SK-N-SH (cell line): ENCODE data around the gene HOXC13. TPM values are rescaled to one million over a fixed set of nuclear protein-coding genes. Genes with fewer than 3 reads are reported as not detected.

Source experiments
- CTCF ChIA-PET: fragments of 300-600, 350-600 bp; formaldehyde crosslinking; extraction: SDS; loops from one replicate; lab custom pipeline; 2021; lab: Yijun Ruan, JAX
- POLR2A ChIA-PET: fragments of 350-600 bp; sonication (Branson Sonifier 250); formaldehyde crosslinking; extraction: SDS; loops from one replicate; lab custom pipeline; 2020; ENCODE audit warnings: antibody characterized with exemption, inconsistent platforms; lab: Yijun Ruan, JAX
- DNase-seq: peaks from one replicate; pipeline ENCODE4 v3.0.0; 2012
- H2AFZ ChIP-seq: fragments of 200-600 bp; sonication (generic); 2 replicates; pipeline ENCODE4 v1.8.1; 2016; ENCODE audit warnings: antibody characterized with exemption, mild to moderate bottlenecking, low read depth
- H3F3A ChIP-seq: fragments of 200-600 bp; sonication (generic); replicated peaks from 2 replicates; pipeline ENCODE3; 2016; ENCODE audit warnings: antibody characterized with exemption, mild to moderate bottlenecking; ENCODE audit not compliant: insufficient read depth
- H3K27ac ChIP-seq, 2 experiments: fragments of 200-500 bp in 1 of 2; fragments of 200-600 bp in 1 of 2; sonication (Bioruptor generic) in 1 of 2; sonication (generic), shearing (Covaris generic) in 1 of 2; 2 replicates each; pipeline versions ENCODE4 v1.5.1 to v1.6.1; 2014 to 2016; ENCODE audit warnings: low read depth in 2 of 2, inconsistent platforms in 1 of 2, low read length in 1 of 2, mild to moderate bottlenecking in 1 of 2, mixed read lengths in 1 of 2
- H3K27me3 ChIP-seq: fragments of 200-600 bp; sonication (generic), shearing (Covaris generic); 2 replicates; pipeline ENCODE4 v1.6.1; 2016; ENCODE audit warnings: mixed run types; ENCODE audit not compliant: insufficient read depth
- H3K36me3 ChIP-seq, 2 experiments: fragments of 200-500 bp in 1 of 2; fragments of 200-600 bp in 1 of 2; sonication (Bioruptor generic) in 1 of 2; sonication (generic) in 1 of 2; replicated peaks in 1 of 2; 2 replicates each; pipeline versions ENCODE3 to v1.5.1; 2014 to 2016; ENCODE audit warnings: low read length in 1 of 2, mild to moderate bottlenecking in 1 of 2; ENCODE audit not compliant: insufficient read depth in 2 of 2, control insufficient read depth in 1 of 2
- H3K4me1 ChIP-seq, 2 experiments: fragments of 200-500 bp in 1 of 2; fragments of 200-600 bp in 1 of 2; sonication (Bioruptor generic) in 1 of 2; sonication (generic), shearing (Covaris generic) in 1 of 2; 2 replicates each; pipeline versions ENCODE4 v1.5.1 to v1.6.1; 2014 to 2016; ENCODE audit warnings: low read depth in 1 of 2, low read length in 1 of 2, mixed run types in 1 of 2; ENCODE audit not compliant: insufficient read depth in 2 of 2, control insufficient read depth in 1 of 2
- H3K4me2 ChIP-seq: fragments of 200-600 bp; sonication (generic), shearing (Covaris generic); 2 replicates; pipeline ENCODE4 v1.6.1; 2017; ENCODE audit warnings: mixed run types
- H3K4me3 ChIP-seq, 2 experiments: fragments of 200-500 bp in 1 of 2; fragments of 200-600 bp in 1 of 2; sonication (Bioruptor generic) in 1 of 2; sonication (generic), shearing (Covaris generic) in 1 of 2; 2 replicates each; pipeline versions ENCODE4 v1.5.1 to v1.8.1; 2014 to 2016; ENCODE audit warnings: low read depth in 2 of 2, inconsistent platforms in 1 of 2, low read length in 1 of 2, mild to moderate bottlenecking in 1 of 2, mixed read lengths in 1 of 2, moderate library complexity in 1 of 2
- H3K79me2 ChIP-seq: fragments of 200-600 bp; sonication (generic); 2 replicates; pipeline ENCODE4 v1.8.1; 2017; ENCODE audit warnings: mild to moderate bottlenecking; ENCODE audit not compliant: insufficient read depth
- H3K9ac ChIP-seq: fragments of 200-600 bp; sonication (generic); 2 replicates; pipeline ENCODE4 v1.6.1; 2017; ENCODE audit warnings: mixed run types
- H3K9me2 ChIP-seq: fragments of 200-600 bp; sonication (generic); 2 replicates; pipeline ENCODE4 v1.6.1; 2017; ENCODE audit warnings: mixed run types
- H3K9me3 ChIP-seq: fragments of 200-600 bp; sonication (generic); 2 replicates; pipeline ENCODE4 v1.6.1; 2017; ENCODE audit warnings: mixed run types, mild to moderate bottlenecking, moderate library complexity
- H4K20me1 ChIP-seq: fragments of 200-600 bp; sonication (generic); 2 replicates; pipeline ENCODE4 v1.6.1; 2017; ENCODE audit warnings: mild to moderate bottlenecking, mixed run types; ENCODE audit not compliant: insufficient read depth
- EP300 ChIP-seq, 2 experiments: IDR thresholded peaks; 2 replicates each; pipeline versions ENCODE4 v1.4.0 to v1.6.1; 2012; ENCODE audit warnings: borderline replicate concordance in 1 of 2, low read depth in 1 of 2, low read length in 1 of 2
- EZH2phosphoT487 ChIP-seq: fragments of 200-600 bp; sonication (generic); IDR thresholded peaks from 2 replicates; pipeline ENCODE4 v1.6.1; 2017; ENCODE audit warnings: low read depth, mixed run types, mild to moderate bottlenecking, antibody characterized with exemption, moderate library complexity, borderline replicate concordance
- FOSL2 ChIP-seq: IDR thresholded peaks from 2 replicates; pipeline ENCODE4 v1.4.0; 2012; ENCODE audit warnings: low read depth, mild to moderate bottlenecking, moderate library complexity, borderline replicate concordance
- SIN3A ChIP-seq: IDR thresholded peaks from 2 replicates; pipeline ENCODE4 v1.6.1; 2012; ENCODE audit warnings: low read depth, mild to moderate bottlenecking, low read length, moderate library complexity, borderline replicate concordance
- SMC3 ChIP-seq: IDR thresholded peaks from 2 replicates; pipeline ENCODE4 v1.6.1; 2012; ENCODE audit warnings: low read depth, low read length, improper control_type of control experiment
- TCF12 ChIP-seq: IDR thresholded peaks from 2 replicates; pipeline ENCODE4 v1.4.0; 2012
- WGBS: methylation state at CpG from one replicate; pipeline ENCODE4 v1.1.6; 2017; ENCODE audit warnings: low lambda C conversion rate; 5-methylcytosine and 5-hydroxymethylcytosine counted together
- polyA plus RNA-seq, 3 experiments: library from polyadenylated mRNA; depleted of rRNA; stranded (reverse); fragments of >200 nt; gene quantifications; 2 replicates each; pipeline ENCODE4 v1.2.3, GENCODE V29; 2012
- TF ChIP-seq, protein P1 (sequence below): fragments of 150-350 bp; IDR thresholded peaks from 2 replicates; pipeline ENCODE4 v1.6.1; 2016; ENCODE audit warnings: mild to moderate bottlenecking, low read depth, low read length
- TF ChIP-seq, protein P2 (sequence below): IDR thresholded peaks from 2 replicates; pipeline ENCODE4 v1.4.0; 2012; ENCODE audit warnings: low read depth, borderline replicate concordance

The HOXC13 gene
- polyA plus RNA-seq, 1 of the 3 experiments (the other 2 are of a cell fraction) = not detected

DNA sequence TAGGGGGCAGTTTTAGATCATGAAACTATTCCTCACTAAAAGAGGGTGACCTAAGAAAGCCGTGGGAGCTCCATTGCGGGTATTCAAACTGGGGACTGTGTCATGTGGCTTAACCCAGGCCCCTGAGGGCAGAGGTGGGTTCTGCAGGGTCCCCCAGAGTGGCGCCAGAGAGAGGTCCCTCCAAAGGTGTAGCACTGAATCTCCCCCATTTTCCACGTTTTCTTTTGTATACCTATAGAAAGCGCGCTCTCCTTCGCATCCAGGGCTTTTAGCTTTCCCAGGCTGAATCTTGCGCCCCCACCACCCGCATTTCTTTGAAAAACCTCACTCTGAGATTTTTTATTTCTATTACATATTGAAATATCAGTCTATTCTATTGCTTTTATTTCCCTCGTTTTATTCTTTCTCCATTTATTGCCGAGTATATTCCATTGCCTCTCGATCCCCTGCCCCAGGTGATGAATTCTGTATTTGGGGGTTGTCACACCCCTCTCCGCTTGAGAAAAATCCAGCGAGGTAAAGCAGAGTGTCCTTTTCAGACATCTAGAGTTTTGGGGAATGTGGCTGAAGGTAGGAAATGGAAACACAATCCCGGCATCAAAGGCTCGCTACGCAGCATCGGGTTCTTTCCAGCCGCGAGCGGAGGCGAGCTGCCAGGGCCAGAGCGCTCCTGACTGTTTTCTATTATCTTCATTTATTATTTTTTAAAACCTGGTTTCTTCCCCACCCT, 870 bp upstream of the HOXC13 start:
- no peak overlapping the region for H3K27ac ChIP-seq
- TF ChIP-seq FOSL2 (no peak), EZH2phosphoT487 (peak; percentile 74; the same call in 1 of the 2 replicates)
- POLR2A ChIA-PET = no interaction called here
- CTCF ChIA-PET = interaction anchor here (0.9 to 4.9 kb wide), 8 partner anchors 12 to 442 kb away, joined by 3 to 16 read pairs (median 4); no protein-coding TSS in a partner anchor
- no peak for DNase-seq
- H3K9me2 ChIP-seq = no peaks in the 10 kb centered on the region
- no peak overlapping the region for H3K4me2 ChIP-seq
- H3K4me1 ChIP-seq = no peaks in the 10 kb centered on the region; a peak in 1 of 4 replicates
- no peak overlapping the region for H3K4me3 ChIP-seq
- H3K79me2 ChIP-seq = no peaks in the 10 kb centered on the region
- no peaks in the 10 kb centered on the region for H3K9me3 ChIP-seq
- H4K20me1 ChIP-seq = no peaks in the 10 kb centered on the region
- H3K27me3 ChIP-seq = peaks cover 98% of the 10 kb centered on the region
- no peak overlapping the region for H2AFZ ChIP-seq
- H3F3A ChIP-seq = no peaks in the 10 kb centered on the region
- no peaks in the 10 kb centered on the region for H3K36me3 ChIP-seq
- H3K9ac ChIP-seq = no peak overlapping the region
- WGBS = 24% methylated on average over 23 of the region's 23 CpGs

DNA sequence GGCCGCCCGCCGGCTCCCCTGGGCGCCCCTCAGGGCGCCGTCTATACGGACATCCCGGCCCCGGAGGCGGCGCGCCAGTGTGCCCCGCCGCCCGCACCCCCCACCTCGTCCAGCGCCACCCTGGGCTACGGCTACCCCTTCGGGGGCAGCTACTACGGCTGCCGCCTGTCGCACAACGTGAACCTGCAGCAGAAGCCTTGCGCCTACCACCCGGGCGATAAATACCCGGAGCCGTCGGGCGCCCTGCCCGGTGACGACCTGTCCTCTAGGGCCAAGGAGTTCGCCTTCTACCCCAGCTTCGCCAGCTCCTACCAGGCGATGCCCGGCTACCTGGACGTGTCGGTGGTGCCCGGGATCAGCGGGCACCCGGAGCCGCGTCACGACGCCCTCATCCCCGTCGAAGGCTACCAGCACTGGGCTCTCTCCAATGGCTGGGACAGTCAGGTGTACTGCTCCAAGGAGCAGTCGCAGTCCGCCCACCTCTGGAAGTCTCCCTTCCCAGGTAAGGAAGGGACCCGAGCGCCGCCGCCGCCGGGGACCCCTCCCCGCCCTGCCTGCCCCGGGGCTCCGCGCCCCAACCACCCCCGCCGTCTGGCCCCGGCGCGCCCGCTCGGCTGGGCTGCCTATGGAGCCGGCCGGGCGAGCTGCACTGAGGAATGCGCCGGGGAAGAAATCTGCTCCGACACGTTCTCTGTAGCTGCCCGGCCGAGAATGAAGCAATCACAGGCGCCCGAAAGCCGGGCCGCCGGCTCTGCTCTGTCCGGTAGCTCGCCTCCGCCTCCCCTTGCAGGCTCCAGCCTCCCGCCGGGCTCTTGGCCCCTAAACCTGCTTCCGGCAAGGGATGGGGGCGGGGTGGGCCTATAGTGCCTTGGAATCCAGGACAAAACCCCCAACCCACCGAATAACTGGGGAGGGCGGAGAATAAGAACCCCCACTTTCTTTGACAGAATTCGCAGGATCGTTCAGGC, 794 bp downstream of the HOXC13 start:
- H3K4me3 ChIP-seq = no peak overlapping the region
- H3K9ac ChIP-seq = no peak overlapping the region
- 9% methylated on average over 42 of the region's 91 CpGs for WGBS
- no peaks in the 10 kb centered on the region; a peak in 1 of 4 replicates for H3K4me1 ChIP-seq
- ChIA-PET POLR2A (no interaction called here), CTCF (interaction anchor here (0.7 to 4.9 kb wide), 11 partner anchors 14 to 464 kb away, joined by 3 to 16 read pairs (median 3); no protein-coding TSS in a partner anchor)
- peaks cover 98% of the 10 kb centered on the region for H3K27me3 ChIP-seq
- no peak overlapping the region for H3K4me2 ChIP-seq
- no peak for TF ChIP-seq SIN3A
- TF ChIP-seq, protein P1, sequence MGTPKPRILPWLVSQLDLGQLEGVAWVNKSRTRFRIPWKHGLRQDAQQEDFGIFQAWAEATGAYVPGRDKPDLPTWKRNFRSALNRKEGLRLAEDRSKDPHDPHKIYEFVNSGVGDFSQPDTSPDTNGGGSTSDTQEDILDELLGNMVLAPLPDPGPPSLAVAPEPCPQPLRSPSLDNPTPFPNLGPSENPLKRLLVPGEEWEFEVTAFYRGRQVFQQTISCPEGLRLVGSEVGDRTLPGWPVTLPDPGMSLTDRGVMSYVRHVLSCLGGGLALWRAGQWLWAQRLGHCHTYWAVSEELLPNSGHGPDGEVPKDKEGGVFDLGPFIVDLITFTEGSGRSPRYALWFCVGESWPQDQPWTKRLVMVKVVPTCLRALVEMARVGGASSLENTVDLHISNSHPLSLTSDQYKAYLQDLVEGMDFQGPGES = no peak
- no peak for TF ChIP-seq SMC3
- TF ChIP-seq, protein P2, sequence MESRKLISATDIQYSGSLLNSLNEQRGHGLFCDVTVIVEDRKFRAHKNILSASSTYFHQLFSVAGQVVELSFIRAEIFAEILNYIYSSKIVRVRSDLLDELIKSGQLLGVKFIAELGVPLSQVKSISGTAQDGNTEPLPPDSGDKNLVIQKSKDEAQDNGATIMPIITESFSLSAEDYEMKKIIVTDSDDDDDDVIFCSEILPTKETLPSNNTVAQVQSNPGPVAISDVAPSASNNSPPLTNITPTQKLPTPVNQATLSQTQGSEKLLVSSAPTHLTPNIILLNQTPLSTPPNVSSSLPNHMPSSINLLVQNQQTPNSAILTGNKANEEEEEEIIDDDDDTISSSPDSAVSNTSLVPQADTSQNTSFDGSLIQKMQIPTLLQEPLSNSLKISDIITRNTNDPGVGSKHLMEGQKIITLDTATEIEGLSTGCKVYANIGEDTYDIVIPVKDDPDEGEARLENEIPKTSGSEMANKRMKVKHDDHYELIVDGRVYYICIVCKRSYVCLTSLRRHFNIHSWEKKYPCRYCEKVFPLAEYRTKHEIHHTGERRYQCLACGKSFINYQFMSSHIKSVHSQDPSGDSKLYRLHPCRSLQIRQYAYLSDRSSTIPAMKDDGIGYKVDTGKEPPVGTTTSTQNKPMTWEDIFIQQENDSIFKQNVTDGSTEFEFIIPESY = no peak
- TF ChIP-seq EP300 (IDR thresholded peaks at IDR 0.05; ENCODE audit: borderline replicate concordance in 1 of 2, low read depth in 1 of 2, low read length in 1 of 2) = no peak
- no peak for TF ChIP-seq TCF12
- H3F3A ChIP-seq = no peaks in the 10 kb centered on the region
- no peaks in the 10 kb centered on the region for H3K9me2 ChIP-seq
- no peak overlapping the region for H3K27ac ChIP-seq
- H3K36me3 ChIP-seq = no peaks in the 10 kb centered on the region
- no peaks in the 10 kb centered on the region for H3K9me3 ChIP-seq
- H2AFZ ChIP-seq = no peak overlapping the region
- no peaks in the 10 kb centered on the region for H3K79me2 ChIP-seq
- H4K20me1 ChIP-seq = no peaks in the 10 kb centered on the region
- DNase-seq = peak; percentile 35
